Measurements from ENCODE around the gene ATMIN.
A peak's percentile ranks its signal among the peaks of the same experiment; 100 is the strongest.

Gene ATMIN, protein sequence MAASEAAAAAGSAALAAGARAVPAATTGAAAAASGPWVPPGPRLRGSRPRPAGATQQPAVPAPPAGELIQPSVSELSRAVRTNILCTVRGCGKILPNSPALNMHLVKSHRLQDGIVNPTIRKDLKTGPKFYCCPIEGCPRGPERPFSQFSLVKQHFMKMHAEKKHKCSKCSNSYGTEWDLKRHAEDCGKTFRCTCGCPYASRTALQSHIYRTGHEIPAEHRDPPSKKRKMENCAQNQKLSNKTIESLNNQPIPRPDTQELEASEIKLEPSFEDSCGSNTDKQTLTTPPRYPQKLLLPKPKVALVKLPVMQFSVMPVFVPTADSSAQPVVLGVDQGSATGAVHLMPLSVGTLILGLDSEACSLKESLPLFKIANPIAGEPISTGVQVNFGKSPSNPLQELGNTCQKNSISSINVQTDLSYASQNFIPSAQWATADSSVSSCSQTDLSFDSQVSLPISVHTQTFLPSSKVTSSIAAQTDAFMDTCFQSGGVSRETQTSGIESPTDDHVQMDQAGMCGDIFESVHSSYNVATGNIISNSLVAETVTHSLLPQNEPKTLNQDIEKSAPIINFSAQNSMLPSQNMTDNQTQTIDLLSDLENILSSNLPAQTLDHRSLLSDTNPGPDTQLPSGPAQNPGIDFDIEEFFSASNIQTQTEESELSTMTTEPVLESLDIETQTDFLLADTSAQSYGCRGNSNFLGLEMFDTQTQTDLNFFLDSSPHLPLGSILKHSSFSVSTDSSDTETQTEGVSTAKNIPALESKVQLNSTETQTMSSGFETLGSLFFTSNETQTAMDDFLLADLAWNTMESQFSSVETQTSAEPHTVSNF

DNA sequence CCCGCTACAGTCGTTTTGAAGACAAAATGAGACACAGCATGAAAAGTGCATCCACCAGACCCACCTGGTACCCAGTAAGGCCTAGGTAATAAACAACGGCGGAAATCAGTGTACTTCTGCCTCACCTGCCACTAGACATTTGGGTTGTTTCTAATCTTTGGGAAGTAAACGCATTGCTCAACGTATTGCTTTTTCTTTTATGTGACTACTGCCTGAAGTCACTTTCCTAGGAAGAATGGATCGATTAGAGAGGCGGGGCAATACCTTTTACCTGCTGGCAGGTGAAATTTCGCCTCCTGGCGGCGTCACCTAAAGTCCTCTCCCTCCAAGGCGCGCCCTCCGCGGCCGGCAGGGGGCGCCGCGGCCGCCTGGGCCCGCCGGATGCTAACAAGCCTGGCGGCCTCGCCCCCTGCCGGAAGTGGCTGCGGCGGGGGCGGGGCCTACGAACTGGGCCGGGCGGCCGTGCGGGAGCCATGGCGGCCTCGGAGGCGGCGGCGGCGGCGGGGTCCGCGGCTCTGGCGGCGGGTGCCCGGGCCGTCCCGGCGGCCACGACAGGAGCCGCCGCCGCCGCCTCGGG, at the start of gene ATMIN:
TSS of gene ATMIN (plus strand) at position 445 of the 577 bp plus-strand sequence. CDS start at position 474, 29 bp downstream.
- DNase-seq (ENCODE audit: low read depth): peak; percentile 59

DNA sequence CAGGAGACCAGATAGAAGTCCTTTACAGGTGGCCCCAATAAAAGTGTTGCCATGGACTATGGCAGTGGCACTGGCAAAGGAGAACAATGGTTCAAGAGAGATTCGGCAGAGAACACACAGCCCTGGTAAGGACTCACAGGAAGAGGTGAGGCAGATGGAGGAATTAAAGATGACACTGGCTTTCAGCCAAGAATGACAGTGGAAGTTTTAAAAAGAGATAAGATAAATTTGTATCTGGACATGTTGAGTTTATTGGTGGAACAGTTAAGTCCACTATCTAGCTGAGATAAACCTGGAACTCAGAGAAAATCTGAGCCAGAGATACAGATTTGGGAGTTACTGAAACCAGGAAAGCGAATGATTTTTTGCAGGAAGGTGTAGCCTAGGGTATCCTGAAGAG, 49.1 kb upstream of the ATMIN start:
- no peak for DNase-seq (ENCODE audit: low read depth)

DNA sequence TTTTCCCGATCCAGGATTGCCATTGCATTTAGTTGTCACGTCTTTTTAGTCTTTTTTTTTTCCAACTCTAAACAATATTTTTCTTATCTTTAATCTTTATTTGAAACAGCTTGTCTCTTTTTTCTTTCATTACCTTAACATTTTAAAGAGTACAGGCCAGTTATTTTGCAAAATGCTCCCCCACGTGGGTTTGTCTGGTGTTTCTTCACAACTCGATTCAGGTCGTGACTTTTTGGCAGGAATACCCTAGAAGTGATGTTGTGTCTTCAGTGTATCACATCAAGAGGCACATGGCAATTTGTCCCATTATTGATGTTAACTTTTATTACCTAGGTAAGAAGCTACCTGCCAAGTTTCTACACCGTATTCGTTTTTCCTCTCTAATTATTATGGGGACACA, 46.9 kb upstream of the ATMIN start:
- no peak for DNase-seq (ENCODE audit: low read depth)

DNA sequence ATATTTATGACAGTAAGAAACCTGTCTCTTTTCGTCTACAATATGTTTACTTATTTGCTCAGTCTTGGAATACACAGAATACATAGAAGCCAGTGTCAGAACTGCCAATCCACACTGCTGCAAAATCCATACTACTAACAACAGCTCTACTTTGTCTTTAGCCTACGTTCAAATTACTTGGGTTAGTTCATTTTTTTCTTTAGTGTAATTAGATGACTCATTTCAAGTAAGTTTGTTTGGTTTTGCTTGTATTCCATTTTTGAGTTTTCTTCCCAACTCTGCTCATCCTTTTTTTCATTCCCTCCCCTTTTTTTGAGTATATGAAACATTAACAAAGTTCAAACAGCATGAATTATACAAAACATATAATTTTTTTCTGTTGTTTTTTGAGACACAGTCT, 45.8 kb upstream of the ATMIN start:
- no peak for DNase-seq (ENCODE audit: low read depth)

DNA sequence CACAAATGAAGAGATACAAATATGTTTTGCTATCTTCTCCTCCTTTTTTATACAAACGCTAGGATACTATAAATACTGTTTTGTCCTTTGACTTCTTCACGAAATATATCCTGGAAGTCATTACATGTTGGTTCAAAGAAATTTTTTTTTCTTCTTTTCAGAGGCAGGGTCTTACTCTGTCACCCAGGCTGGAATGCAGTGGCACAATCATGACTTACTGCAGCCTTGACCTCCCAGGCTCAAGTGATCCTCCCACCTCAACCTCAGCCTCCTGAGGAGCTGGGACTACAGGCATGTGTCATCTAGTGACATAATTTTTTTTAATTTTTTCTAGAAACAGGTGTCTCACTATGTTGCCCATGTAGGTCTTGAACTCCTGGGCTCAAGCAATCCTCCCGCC, 45.1 kb upstream of the ATMIN start:
- no peak for DNase-seq (ENCODE audit: low read depth)

DNA sequence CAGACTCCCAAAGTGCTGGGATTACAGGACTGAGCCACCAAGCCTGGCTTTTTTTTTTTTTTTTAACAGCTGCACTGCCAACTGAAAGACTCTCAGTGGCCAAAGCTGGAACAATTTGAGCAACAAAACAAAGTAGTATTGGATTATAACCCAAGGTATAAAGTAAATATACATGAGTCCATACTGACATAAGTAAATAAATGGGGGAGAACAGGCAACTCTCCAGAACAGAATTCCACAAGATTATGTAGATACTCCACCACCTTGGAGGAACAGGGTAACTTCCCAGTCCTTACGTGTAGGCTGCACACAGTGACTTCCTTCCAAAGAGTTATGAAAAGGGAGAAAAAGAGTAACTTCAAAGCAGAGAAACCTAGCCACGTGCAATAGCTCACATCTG, 44.7 kb upstream of the ATMIN start:
- DNase-seq (ENCODE audit: low read depth): no peak

DNA sequence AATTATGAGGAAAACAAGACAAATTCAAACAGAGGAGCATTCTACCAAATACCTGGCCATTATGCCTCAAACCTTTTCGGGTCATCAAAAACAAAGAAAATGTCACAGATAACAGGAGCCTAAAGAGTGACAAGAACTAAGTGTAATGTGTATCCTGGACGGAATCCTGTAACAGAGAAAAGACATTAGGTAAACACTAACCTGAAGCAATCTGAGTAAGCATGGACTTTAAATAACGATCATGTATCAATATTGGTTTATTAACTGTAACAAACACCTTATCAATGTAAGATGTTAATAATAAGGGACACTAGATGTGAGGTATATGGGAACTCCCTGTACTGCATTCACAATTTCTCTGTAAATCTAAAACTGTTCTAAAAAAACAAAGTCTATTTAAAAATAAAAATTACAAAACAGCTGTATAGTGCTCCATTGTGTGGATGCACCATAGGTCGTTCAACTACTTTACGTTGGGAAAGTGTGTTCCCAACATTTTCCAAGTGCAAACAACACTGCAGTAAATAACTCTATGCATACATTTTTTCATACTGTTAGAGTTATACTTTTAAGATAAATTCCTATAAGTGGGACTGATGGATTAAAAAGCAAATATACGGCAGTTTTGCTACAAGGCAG, 43.7 kb upstream of the ATMIN start:
- no peak for DNase-seq (ENCODE audit: low read depth)

DNA sequence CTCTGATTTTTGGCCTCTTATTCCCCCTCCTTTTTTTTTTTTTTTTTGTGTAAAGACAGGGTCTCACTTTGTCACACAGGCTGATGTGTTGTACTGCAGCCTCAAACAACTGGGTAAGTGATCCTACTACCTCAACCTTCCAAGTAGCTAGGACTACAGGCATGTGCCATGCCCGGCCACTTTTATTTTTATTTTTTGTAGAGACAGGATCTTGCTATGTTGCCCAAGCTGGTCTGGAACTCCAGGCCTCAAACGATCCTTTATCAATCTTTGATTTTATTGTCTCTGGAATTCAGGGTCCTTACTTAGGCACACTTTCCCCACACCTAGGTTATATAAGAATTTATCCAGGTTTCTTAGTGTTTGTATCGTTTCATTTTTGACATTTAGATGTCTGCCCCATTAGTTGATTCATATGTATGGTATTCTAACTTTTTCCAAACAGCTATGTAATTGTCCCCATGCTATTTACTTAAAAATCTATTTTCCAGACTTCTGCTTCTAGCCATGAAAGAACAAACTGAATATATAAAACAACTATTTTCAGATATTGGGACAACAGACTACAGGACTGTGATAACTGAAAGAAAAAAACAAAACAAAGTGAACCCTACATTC, 42.9 kb upstream of the ATMIN start:
- no peak for DNase-seq (ENCODE audit: low read depth)

DNA sequence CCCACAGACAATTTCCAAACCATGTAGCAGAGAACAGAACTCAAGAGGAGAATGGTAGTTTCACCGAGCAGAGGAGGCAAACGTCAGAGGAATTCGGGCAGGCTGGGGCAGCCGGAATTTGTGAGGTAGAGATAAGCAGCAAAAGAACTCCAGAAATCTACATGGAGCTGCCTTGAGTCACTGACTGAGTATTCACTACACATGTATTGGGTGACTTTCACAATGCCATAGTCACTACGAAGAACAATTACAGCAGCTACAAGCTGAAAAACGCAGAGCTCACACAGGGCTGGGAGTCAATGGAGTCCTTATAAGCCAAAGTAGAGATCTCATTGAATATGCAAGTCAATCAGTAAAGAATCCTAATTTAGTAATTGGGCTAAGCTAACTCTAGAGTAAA, 42.3 kb upstream of the ATMIN start:
- DNase-seq (ENCODE audit: low read depth): no peak

DNA sequence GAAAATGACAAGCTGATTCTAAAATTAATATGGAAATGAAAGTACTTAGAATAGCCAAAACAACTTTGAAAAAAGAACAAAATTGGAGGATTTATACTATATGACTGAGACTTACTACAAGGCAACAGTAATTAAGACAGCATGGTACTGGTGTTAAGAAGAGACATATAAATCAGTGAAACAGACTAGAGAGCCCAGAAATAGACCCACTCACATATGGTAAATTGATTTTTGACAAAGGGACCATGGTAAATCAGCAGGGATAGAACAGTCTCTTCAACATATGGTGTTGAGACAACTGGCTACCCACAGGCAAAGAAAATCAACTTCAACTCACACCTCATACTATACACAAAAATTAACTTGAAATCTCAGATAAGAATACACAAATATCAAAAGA, 41.8 kb upstream of the ATMIN start:
- no peak for DNase-seq (ENCODE audit: low read depth)

DNA sequence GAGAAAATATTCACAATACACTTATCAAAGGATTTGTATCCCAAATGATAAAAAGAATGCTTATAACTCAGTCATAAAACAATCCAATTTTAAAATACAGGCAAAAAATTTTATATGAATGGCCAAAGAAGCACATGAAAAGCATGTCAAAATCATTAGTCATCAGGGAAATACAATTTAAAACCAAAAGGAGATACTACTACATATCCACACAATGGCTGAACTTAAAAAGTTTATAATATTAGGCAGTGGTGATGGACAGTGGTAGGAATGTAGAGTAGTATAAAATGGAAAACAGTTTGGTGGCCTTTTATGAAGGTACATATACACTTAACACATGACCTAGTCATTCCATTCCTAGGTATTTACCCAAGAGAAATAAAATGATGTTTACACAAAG, 41.2 kb upstream of the ATMIN start:
- no peak for DNase-seq (ENCODE audit: low read depth)

DNA sequence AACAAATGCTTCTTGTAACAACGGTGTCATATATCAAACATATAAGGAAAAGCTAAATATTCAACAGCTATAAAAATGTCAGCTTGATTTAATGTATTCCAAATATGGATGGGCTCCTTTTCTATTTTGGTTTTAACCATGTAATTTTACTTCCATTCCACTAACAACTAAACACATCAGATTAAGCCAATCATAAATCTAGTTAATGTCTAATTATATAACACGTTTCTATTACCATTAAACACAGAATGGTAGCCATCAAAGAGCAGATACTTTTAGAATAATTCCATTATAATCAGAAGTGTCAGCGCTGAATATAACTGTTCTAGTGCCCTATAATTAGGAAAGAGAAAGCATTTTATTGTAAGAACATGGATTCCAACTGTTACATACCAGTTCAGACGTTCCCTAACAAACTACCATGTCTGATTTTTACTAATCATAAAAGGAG, 38.9 kb upstream of the ATMIN start:
- DNase-seq (ENCODE audit: low read depth): no peak

DNA sequence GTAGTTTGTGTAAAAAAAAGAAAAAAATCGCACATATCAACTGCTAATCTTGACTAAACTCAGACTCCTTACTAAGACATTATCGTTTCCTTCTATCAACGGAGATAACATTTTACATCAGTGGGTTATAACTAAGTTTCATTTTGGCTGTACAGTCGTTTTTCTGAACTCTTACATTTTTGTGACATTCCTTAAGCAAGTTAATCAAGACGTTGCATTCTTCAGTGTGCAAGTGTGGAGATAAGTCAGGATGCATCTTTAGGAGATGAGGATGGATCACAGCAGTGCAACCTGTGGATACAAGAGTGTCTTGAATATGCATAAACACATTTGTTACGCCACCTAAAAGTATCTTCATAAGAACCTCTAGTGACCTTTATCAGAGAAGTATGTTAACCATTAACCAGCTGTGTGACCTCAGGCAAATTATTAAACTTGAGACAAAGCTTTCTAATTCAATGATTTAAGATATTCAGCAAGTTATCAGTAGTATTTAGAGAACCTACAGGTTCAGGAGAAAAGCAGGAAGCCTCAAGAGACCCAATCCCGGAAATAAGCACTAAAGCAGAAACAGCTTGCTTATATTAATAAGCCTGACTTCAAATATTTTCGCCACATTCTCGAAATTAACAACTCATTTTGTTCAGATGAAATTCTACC, 38.4 kb upstream of the ATMIN start:
- no peak for DNase-seq (ENCODE audit: low read depth)

DNA sequence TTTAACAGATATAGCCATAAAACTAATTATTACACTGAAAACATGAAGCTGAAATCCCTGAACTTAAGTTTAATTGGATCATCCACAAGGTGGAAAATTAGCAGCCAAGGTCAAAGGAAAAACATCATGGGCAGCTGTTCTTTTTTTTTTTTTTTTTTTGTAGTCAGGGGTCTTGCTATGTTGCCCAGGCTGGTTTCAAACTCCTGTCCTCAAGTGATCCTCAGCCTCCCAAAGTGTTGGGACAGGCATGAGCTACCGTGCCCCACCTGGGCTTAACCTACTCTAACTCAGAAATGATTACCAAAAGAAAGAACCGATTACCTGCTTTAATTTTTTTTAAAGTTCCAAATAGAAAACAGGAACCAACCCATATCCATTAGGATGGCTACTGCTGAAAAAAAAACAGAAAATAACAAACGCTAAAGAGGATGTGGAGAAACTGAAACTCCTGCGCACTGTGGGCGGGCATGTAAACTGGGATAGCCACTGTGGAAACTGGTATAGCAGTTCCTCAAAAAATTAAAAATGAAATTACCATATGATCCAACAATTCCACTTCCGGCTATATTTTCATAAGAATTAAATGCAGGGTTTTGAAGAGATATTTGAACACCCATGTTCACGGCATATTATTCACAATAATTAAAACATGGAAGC, 37.5 kb upstream of the ATMIN start:
- no peak for DNase-seq (ENCODE audit: low read depth)

DNA sequence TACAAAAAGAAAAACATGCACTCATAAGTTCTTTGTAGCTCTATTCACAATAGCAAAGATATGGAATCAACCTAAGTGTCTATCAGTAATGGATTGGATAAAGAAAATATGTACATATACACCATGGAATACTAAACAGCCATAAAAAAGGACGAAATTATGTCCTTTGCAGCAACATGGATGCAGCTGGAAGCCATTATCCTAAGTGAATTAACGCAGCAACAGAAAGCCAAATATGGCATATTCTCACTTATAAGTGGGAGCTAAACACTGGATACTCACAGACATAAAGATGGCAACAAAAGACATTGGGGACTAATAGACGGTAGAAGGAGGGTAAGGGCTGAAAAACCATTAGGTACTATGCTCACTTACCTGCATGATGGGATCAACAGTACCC, 34.8 kb upstream of the ATMIN start:
- DNase-seq (ENCODE audit: low read depth): no peak

DNA sequence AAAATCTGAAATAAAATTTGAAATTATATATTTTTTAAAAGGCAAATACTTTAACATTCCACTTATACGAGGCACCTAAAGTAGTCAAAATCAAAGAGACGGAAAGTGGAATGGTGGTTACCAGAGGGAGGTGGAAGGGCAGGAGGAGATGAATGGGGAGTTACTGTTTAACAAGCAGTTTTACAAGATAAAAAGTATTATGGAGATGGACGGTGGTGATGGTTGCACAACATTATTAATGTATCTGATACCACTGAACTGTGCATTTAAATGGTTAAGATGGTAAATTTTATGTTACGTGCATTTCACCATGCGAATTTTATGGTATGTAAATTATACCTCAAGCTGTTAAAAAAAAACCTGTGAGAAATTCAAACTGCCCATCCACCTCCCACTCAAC, 34.3 kb upstream of the ATMIN start:
- DNase-seq (ENCODE audit: low read depth): no peak

DNA sequence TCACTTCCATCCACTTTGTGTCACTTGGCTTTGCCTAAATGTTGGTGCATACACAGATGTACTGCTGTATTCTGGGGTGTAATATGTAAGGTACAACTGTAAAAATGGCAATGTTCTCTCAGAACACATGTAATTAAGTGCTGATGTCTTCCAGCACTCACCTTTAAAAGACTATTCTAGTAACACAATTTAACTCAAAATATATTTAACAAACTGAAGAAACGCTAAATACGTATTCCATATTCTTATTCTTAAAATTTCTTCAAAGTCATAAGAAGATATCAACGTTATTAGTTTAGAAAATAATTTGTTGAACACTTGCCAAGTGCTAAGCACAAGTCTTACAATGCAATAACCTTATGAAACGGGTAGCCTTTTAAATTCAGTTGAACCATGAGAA, 32.6 kb upstream of the ATMIN start:
- no peak for DNase-seq (ENCODE audit: low read depth)

DNA sequence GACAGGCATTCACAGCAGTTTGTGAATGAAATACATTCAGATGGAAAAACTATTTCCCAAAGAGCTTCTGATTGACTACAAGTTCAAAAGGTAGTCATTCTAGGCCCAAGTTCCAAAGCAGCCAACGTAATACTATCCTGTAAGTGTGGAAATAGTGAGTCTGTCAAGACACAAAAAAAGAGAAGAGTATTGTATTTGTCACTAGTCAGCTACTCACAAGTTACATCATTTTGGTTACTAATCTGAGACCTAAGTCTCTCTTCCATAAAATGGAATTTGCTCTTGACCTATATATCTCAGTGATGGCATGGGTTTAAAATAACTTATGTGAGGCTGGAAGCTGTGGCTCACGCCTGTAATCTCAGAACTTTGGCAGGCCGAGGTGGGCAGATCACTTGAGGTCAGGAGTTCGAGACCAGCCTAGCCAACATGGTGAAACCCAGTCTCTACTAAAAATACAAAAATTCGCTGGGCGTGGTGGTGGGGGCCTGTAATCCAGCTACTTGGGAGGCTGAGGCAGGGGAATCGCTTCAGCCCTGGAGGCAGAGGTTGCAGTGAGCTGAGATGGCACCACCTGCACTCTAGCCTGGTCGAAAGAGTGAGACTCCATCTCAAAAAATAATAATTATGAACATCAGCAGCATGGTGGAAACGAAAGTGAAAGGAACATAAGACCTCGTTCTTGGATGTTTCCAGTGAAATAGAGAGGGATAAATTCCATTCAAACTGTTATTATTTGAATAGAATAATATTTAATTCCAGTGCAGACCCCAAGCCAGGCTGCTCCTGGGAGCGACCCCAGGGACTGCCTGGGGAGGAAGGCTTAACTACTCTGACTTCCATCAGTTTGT, 31.8 kb upstream of the ATMIN start:
- DNase-seq (ENCODE audit: low read depth): no peak

DNA sequence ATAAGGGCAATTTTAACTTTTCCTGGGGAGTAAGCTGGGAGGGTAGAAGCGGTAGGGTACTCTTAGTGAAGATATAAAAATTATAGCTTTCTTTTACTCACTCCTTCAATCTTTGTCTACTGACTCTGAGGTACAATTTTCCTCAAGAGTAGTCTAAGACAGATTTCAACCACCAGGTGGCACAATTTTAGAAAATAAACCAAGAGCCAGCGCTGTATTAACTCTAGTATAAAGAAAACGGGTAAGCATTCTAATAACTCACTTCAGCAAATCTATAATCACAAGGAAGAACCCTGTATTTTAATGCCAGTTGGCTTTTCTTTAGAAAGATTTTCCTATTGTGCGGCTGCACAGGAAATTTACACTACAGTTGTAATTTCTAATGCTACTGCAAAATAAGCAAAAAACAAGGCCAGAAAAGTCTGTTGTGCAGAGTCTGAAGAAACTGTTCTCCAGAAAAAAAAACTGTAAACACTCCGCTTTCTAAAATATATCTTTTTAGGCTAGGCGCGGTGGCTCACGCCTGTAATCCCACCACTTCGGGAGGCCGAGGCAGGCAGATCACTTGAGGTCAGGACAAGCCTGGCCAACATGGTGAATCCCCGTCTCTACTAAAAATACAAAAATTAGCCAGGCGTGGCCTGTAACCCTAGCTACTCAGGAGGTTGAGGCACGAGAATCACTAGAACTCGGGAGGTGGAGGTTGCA, 30.8 kb upstream of the ATMIN start:
- no peak for DNase-seq (ENCODE audit: low read depth)
